Caco-2 (cell line): ENCODE results near the gene NFILZ. TPM values are rescaled to one million over a fixed set of nuclear protein-coding genes. Genes with fewer than 3 reads are reported as not detected.
A peak's percentile ranks its signal among the peaks of the same experiment; 100 is the strongest.

Experiments
- BruUV-seq: library from RNA; stranded (reverse); fragments of 400-500 nt; replicated peaks from 2 replicates; lab custom pipeline; 2021; lab: Mats Ljungman, UMichigan
- CTCF ChIA-PET: fragments of 300-600 bp; sonication (Branson Sonifier 250); formaldehyde crosslinking; loops from one replicate; lab custom pipeline; 2022; ENCODE audit warnings: antibody characterized with exemption; lab: Charles Lee
- POLR2A ChIA-PET: fragments of 300-600 bp; sonication (Branson Sonifier 250); formaldehyde crosslinking; loops from one replicate; lab custom pipeline; 2022; ENCODE audit warnings: antibody characterized with exemption; lab: Charles Lee
- DNase-seq, 2 experiments: peaks; one replicate each; pipeline versions ENCODE4 v3.0.0 to v3.0.0-alpha.2; 2020 to 2022
- H3K27me3 ChIP-seq: replicated peaks from 2 replicates; pipeline ENCODE4 v1.6.0; 2011; ENCODE audit warnings: low read length; ENCODE audit not compliant: control insufficient read depth, insufficient read depth
- H3K36me3 ChIP-seq: 2 replicates; pipeline ENCODE4 v1.5.1; 2011; ENCODE audit warnings: low read length; ENCODE audit not compliant: control insufficient read depth, insufficient read depth
- H3K4me1 ChIP-seq: fragments of 250-450 bp; sonication (Bioruptor Pico); 2 replicates; pipeline ENCODE4 v1.5.1; 2020; ENCODE audit warnings: mild to moderate bottlenecking
- H3K4me3 ChIP-seq: 2 replicates; pipeline ENCODE4 v1.5.1; 2011; ENCODE audit warnings: low read depth, mild to moderate bottlenecking, control low read depth, low read length
- H3K9me3 ChIP-seq: fragments of 250-450 bp; sonication (Bioruptor Pico); 2 replicates; pipeline ENCODE4 v1.5.1; 2020; ENCODE audit warnings: mild to moderate bottlenecking, moderate library complexity
- H3K27ac Mint-ChIP-seq: one replicate; pipeline ENCODE4 v1.8.0; 2022; ENCODE audit warnings: mixed read lengths; ENCODE audit not compliant: unreplicated experiment
- H3K27me3 Mint-ChIP-seq: one replicate; pipeline ENCODE4 v1.8.0; 2022; ENCODE audit warnings: mixed read lengths; ENCODE audit not compliant: insufficient read depth, unreplicated experiment
- H3K36me3 Mint-ChIP-seq: one replicate; pipeline ENCODE4 v1.8.0; 2022; ENCODE audit warnings: mild to moderate bottlenecking, mixed read lengths; ENCODE audit not compliant: insufficient read depth, unreplicated experiment
- H3K4me1 Mint-ChIP-seq: one replicate; pipeline ENCODE4 v1.8.0; 2022; ENCODE audit warnings: low read depth, mixed read lengths; ENCODE audit not compliant: unreplicated experiment
- H3K4me3 Mint-ChIP-seq: one replicate; pipeline ENCODE4 v1.8.0; 2022; ENCODE audit warnings: mild to moderate bottlenecking, moderate library complexity, mixed read lengths; ENCODE audit not compliant: unreplicated experiment
- H3K9me3 Mint-ChIP-seq: one replicate; pipeline ENCODE4 v1.8.0; 2022; ENCODE audit warnings: mixed read lengths; ENCODE audit not compliant: unreplicated experiment
- CTCF ChIP-seq, 2 experiments: fragments of 200-600 bp in 1 of 2; IDR thresholded peaks; 1 replicate in 1 of 2; 2 replicates in 1 of 2; pipeline versions ENCODE4 v1.5.1 to v1.8.0; 2011 to 2022; ENCODE audit warnings: antibody characterized with exemption in 1 of 2, control low read depth in 1 of 2, inconsistent platforms in 1 of 2, low read depth in 1 of 2, low read length in 1 of 2, mild to moderate bottlenecking in 1 of 2, moderate library complexity in 1 of 2; ENCODE audit not compliant: insufficient read depth in 1 of 2, severe bottlenecking in 1 of 2, unreplicated experiment in 1 of 2
- intact Hi-C: fragments of 100-400 bp; cut with micrococcal nuclease; formaldehyde crosslinking; loops from one replicate; pipeline ENCODE4 v1.10.0; 2022; ENCODE audit not compliant: unreplicated experiment
- total RNA-seq: library from RNA; stranded (reverse); gene quantifications from 2 replicates; pipeline ENCODE4 v1.2.3, GENCODE V29; 2022

Gene NFILZ
- total RNA-seq, 1 experiment from 2014 or later, result not detected

GRCh38 chr19:8648240-8648639 lies 17.8 kb downstream of the NFILZ start:
- ChIA-PET CTCF (no interaction called here), POLR2A (no interaction called here)
- Histone ChIP-seq H3K27me3 (no peaks in the 10 kb centered on the region), H3K4me3 (no peak overlapping the region), H3K9me3 (no peaks in the 10 kb centered on the region), H3K36me3 (no peaks in the 10 kb centered on the region), H3K4me1 (no peaks in the 10 kb centered on the region)
- no peak overlapping the region for H3K4me3 Mint-ChIP-seq
- TF ChIP-seq CTCF (IDR thresholded peaks at IDR 0.05; ENCODE audit: insufficient read depth in 1 of 2, low read depth in 1 of 2, low read length in 1 of 2, severe bottlenecking in 1 of 2, unreplicated experiment in 1 of 2), result no peak
- peaks cover 5% of the 10 kb centered on the region for H3K27me3 Mint-ChIP-seq
- no peaks in the 10 kb centered on the region for H3K4me1 Mint-ChIP-seq
- BruUV-seq, result no TSS peak
- intact Hi-C loops, result no loop called here
- DNase-seq, result no peak
- H3K36me3 Mint-ChIP-seq, result no peaks in the 10 kb centered on the region
- H3K9me3 Mint-ChIP-seq, result peaks cover 15% of the 10 kb centered on the region
- H3K27ac Mint-ChIP-seq, result no peak overlapping the region

GRCh38 chr19:8654591-8655339 lies 24.3 kb downstream of the NFILZ start:
- CTCF ChIA-PET, result interaction anchor here (0.7 to 1.2 kb wide), 2 partner anchors 74 to 231 kb away, joined by 3 read pairs; no protein-coding TSS in a partner anchor
- no peaks in the 10 kb centered on the region for H3K9me3 ChIP-seq
- no TSS peak for BruUV-seq
- Mint-ChIP-seq H3K4me1 (no peaks in the 10 kb centered on the region), H3K27me3 (peaks cover 10% of the 10 kb centered on the region), H3K9me3 (peaks cover 9% of the 10 kb centered on the region), H3K4me3 (peak overlapping the region; percentile 57), H3K27ac (no peak overlapping the region), H3K36me3 (no peaks in the 10 kb centered on the region)
- peak; percentile 89 to 94 for TF ChIP-seq CTCF (IDR thresholded peaks at IDR 0.05; ENCODE audit: insufficient read depth in 1 of 2, low read depth in 1 of 2, low read length in 1 of 2, severe bottlenecking in 1 of 2, unreplicated experiment in 1 of 2)
- intact Hi-C loops, result loop anchor here (1.0 to 5.0 kb wide), 2 partner anchors 40 to 428 kb away; no protein-coding TSS in a partner anchor
- H3K4me3 ChIP-seq, result no peak overlapping the region
- peak; percentile 55 to 58 for DNase-seq
- POLR2A ChIA-PET, result no interaction called here
- no peaks in the 10 kb centered on the region for H3K27me3 ChIP-seq
- H3K4me1 ChIP-seq, result no peaks in the 10 kb centered on the region
- no peaks in the 10 kb centered on the region for H3K36me3 ChIP-seq

- Mint-ChIP-seq H3K4me1 (no peaks in the 10 kb centered on the region), H3K9me3 (peaks cover 9% of the 10 kb centered on the region), H3K27me3 (peaks cover 10% of the 10 kb centered on the region), H3K27ac (no peak overlapping the region), H3K4me3 (no peak overlapping the region), H3K36me3 (no peaks in the 10 kb centered on the region)
- H3K27me3 ChIP-seq, result no peaks in the 10 kb centered on the region
- H3K9me3 ChIP-seq, result no peaks in the 10 kb centered on the region
- no peak for TF ChIP-seq CTCF (IDR thresholded peaks at IDR 0.05; ENCODE audit: insufficient read depth in 1 of 2, low read depth in 1 of 2, low read length in 1 of 2, severe bottlenecking in 1 of 2, unreplicated experiment in 1 of 2)
- H3K4me1 ChIP-seq, result no peaks in the 10 kb centered on the region
- no peaks in the 10 kb centered on the region for H3K36me3 ChIP-seq
- POLR2A ChIA-PET, result no interaction called here
- DNase-seq, result no peak
- intact Hi-C loops, result no loop called here
- no peak overlapping the region for H3K4me3 ChIP-seq
- BruUV-seq, result no TSS peak
- CTCF ChIA-PET, result interaction anchor here (0.7 kb wide), 1 partner anchor 231 kb away, joined by 3 read pairs; no protein-coding TSS in a partner anchor
Observed at GRCh38 chr19:8655340-8655709, 24.9 kb downstream of the NFILZ start.
